G401.6 (cell line): Measurements from ENCODE around the gene TMPRSS13.
"Not testable (repeated sequence)": the region's sequence is repeated elsewhere in the genome, so short reads cannot be mapped to it uniquely, and the experiment has no call there.

Experiments used
- FAIRE-seq: peaks from 2 replicates; lab custom pipeline; 2012; peaks lifted over from hg19 to GRCh38; lab: Jason Lieb, UNC

Gene TMPRSS13

GRCh38 chr11:117871160-117871559 lies 58.0 kb downstream of the TMPRSS13 start:
- FAIRE-seq: no peak

GRCh38 chr11:117870103-117870952 lies 58.9 kb downstream of the TMPRSS13 start:
- no peak for FAIRE-seq

GRCh38 chr11:117869604-117870003 lies 59.6 kb downstream of the TMPRSS13 start:
- FAIRE-seq: no peak

- FAIRE-seq: no peak
Observed at GRCh38 chr11:117868815-117869561, 60.2 kb downstream of the TMPRSS13 start.

GRCh38 chr11:117868088-117868487 lies 61.1 kb downstream of the TMPRSS13 start:
- FAIRE-seq: no peak

GRCh38 chr11:117866526-117866925 lies 62.7 kb downstream of the TMPRSS13 start:
- FAIRE-seq: no peak

GRCh38 chr11:117865546-117865945 lies 63.7 kb downstream of the TMPRSS13 start:
- not testable (repeated sequence) for FAIRE-seq

GRCh38 chr11:117863383-117863782 lies 65.8 kb downstream of the TMPRSS13 start:
- no peak for FAIRE-seq

- no peak for FAIRE-seq
Observed at GRCh38 chr11:117862753-117863152, 66.4 kb downstream of the TMPRSS13 start.

- FAIRE-seq: no peak
Observed at GRCh38 chr11:117862019-117862725, 67.0 kb downstream of the TMPRSS13 start.

- FAIRE-seq: no peak
Observed at GRCh38 chr11:117861151-117862018, 67.8 kb downstream of the TMPRSS13 start.

GRCh38 chr11:117860139-117860538 lies 69.1 kb downstream of the TMPRSS13 start:
- FAIRE-seq: no peak

- FAIRE-seq: no peak
Observed at GRCh38 chr11:117859488-117860112, 69.6 kb downstream of the TMPRSS13 start.

- FAIRE-seq: no peak
Observed at GRCh38 chr11:117859061-117859460, 70.1 kb downstream of the TMPRSS13 start.

GRCh38 chr11:117857734-117858414 lies 71.3 kb downstream of the TMPRSS13 start:
- FAIRE-seq: no peak

- no peak for FAIRE-seq
Observed at GRCh38 chr11:117855912-117856651, 73.1 kb downstream of the TMPRSS13 start.

- FAIRE-seq: no peak
Observed at GRCh38 chr11:117855186-117855845, 73.9 kb downstream of the TMPRSS13 start.

GRCh38 chr11:117852309-117852708 lies 76.9 kb downstream of the TMPRSS13 start:
- no peak for FAIRE-seq

GRCh38 chr11:117851852-117852251 lies 77.3 kb downstream of the TMPRSS13 start:
- no peak for FAIRE-seq
